Upper lobe of left lung (tissue), 4 donors: ENCODE results near the gene SAFB.

Experiments used
- EP300 ChIP-seq, 4 donors: sonication (generic); formaldehyde crosslinking; IDR thresholded peaks; one replicate each; pipeline ENCODE4 v1.5.1; 2017; ENCODE audit warnings: antibody characterized with exemption in 4 of 4, control low read depth in 2 of 4
- POLR2A ChIP-seq, 4 donors: fragments of 450-650 bp; IDR thresholded peaks; one replicate each; pipeline ENCODE4 v1.5.1; 2016 to 2017; ENCODE audit warnings: antibody characterized with exemption in 4 of 4, mild to moderate bottlenecking in 2 of 4
- POLR2AphosphoS5 ChIP-seq, 2 donors: sonication (generic); formaldehyde crosslinking; IDR thresholded peaks; one replicate each; pipeline ENCODE4 v1.5.1; 2017; ENCODE audit warnings: antibody characterized with exemption in 2 of 2
- TF ChIP-seq, protein P1 (sequence below), 6 experiments: fragments of 450-650 bp in 4 of 6; fragments of 200-600 bp in 2 of 6; sonication (generic) in 2 of 6; IDR thresholded peaks; one replicate each; pipeline ENCODE4 v1.5.1; 2016 to 2019; ENCODE audit warnings: antibody characterized with exemption in 6 of 6

DNA sequence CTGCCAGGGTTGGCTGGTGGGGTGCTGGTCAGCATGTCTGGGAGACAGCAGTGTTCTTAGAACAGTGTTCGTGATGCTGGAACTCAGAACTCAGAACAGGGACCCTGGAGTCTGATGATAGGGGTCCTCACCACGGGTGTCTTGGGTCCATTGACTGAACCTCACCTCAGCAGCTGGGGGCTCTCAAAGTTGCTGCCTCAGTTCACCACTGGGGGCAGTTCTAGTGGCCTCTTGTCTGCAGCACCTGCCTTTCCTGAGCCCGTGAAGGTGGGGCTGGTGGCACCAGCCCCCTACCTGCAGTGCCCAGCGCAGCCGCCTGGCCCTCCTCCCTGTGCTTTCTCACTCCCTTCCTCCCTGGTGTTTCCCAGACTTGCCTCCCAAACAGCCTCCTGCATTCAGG, 28.5 kb downstream of the SAFB start:
- TF ChIP-seq, protein P1, sequence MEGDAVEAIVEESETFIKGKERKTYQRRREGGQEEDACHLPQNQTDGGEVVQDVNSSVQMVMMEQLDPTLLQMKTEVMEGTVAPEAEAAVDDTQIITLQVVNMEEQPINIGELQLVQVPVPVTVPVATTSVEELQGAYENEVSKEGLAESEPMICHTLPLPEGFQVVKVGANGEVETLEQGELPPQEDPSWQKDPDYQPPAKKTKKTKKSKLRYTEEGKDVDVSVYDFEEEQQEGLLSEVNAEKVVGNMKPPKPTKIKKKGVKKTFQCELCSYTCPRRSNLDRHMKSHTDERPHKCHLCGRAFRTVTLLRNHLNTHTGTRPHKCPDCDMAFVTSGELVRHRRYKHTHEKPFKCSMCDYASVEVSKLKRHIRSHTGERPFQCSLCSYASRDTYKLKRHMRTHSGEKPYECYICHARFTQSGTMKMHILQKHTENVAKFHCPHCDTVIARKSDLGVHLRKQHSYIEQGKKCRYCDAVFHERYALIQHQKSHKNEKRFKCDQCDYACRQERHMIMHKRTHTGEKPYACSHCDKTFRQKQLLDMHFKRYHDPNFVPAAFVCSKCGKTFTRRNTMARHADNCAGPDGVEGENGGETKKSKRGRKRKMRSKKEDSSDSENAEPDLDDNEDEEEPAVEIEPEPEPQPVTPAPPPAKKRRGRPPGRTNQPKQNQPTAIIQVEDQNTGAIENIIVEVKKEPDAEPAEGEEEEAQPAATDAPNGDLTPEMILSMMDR (IDR thresholded peaks at IDR 0.05): no peak
- TF ChIP-seq POLR2A (IDR thresholded peaks at IDR 0.05): no peak
- TF ChIP-seq EP300 (IDR thresholded peaks at IDR 0.05): no peak
- no peak for TF ChIP-seq POLR2AphosphoS5 (IDR thresholded peaks at IDR 0.05)
